HG03139 (cell line): Measurements from ENCODE around the gene ASPM.

Source experiments
- ATAC-seq: cut with Tn5 transposase; IDR thresholded peaks from one replicate; pipeline ENCODE4 v1.9.1; 2021; ENCODE audit not compliant: unreplicated experiment

Gene ASPM

GRCh38 chr1:197146101-197147095, at the start of gene ASPM:
Gene ASPM (minus strand): TSS chr1:197146669. CDS start chr1:197146437, 232 bp downstream.
- peak; percentile 97 for ATAC-seq

- ATAC-seq: no peak
These were observed 48.6 kb upstream of the ASPM start for GRCh38 chr1:197195100-197195499.

GRCh38 chr1:197184190-197184589, 37.7 kb upstream of the ASPM start:
- no peak for ATAC-seq

GRCh38 chr1:197183195-197183748, 36.8 kb upstream of the ASPM start:
- ATAC-seq: no peak

GRCh38 chr1:197182716-197183115, 36.2 kb upstream of the ASPM start:
- ATAC-seq: no peak

- peak; percentile 50 for ATAC-seq
These were observed 35.5 kb upstream of the ASPM start for GRCh38 chr1:197181982-197182381.

- ATAC-seq: peak; percentile 38
These were observed 33.9 kb upstream of the ASPM start for GRCh38 chr1:197180252-197180878.

GRCh38 chr1:197178998-197179397, 32.5 kb upstream of the ASPM start:
- ATAC-seq: peak; percentile 34

- no peak for ATAC-seq
These were observed 28.3 kb upstream of the ASPM start for GRCh38 chr1:197174818-197175217.

GRCh38 chr1:197173571-197174507, 27.4 kb upstream of the ASPM start:
- no peak for ATAC-seq

- no peak for ATAC-seq
These were observed 25.1 kb upstream of the ASPM start for GRCh38 chr1:197171531-197171930.

GRCh38 chr1:197170538-197170937, 24.1 kb upstream of the ASPM start:
- ATAC-seq: no peak

GRCh38 chr1:197159461-197159860, 13.0 kb upstream of the ASPM start:
- ATAC-seq: no peak

GRCh38 chr1:197156692-197157091, 10.2 kb upstream of the ASPM start:
- no peak for ATAC-seq

- ATAC-seq: no peak
These were observed 6.2 kb upstream of the ASPM start for GRCh38 chr1:197152662-197153061.

GRCh38 chr1:197151185-197151584, 4.7 kb upstream of the ASPM start:
- no peak for ATAC-seq

- no peak for ATAC-seq
These were observed 4.0 kb upstream of the ASPM start for GRCh38 chr1:197150336-197151005.

- ATAC-seq: no peak
These were observed 2.9 kb upstream of the ASPM start for GRCh38 chr1:197149340-197149739.

- no peak for ATAC-seq
These were observed 934 bp downstream of the ASPM start for GRCh38 chr1:197145446-197146024.
